SKM-1 (cell line): ENCODE results near the gene MAML3.
"Not testable (repeated sequence)": the region's sequence is repeated elsewhere in the genome, so short reads cannot be mapped to it uniquely, and the experiment has no call there.

Experiments used
- DNase-seq: peaks from one replicate; lab custom pipeline; 2025; ENCODE audit not compliant: unreplicated experiment; lab: John Stamatoyannopoulos, UW

MAML3 gene

DNA sequence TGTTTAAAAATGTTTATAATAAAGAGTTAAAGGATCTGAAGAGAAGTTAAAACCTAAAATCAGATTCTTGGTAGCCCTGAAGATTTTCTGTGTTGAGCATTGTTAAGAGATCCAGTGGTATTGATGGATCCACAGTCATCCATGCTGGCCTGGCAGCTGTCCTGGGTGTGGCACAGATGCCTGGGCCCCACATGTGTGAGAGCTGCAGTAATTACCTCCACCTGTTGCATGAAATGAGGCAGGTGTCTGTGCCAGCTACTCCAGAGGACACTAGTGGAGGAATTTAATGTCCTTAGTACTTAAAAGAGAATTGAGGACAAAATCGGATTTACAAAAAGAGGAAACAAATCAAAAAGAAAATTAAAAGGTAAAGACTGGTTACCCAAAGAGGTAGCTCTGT, 444.3 kb downstream of the MAML3 start:
- DNase-seq: no peak

DNA sequence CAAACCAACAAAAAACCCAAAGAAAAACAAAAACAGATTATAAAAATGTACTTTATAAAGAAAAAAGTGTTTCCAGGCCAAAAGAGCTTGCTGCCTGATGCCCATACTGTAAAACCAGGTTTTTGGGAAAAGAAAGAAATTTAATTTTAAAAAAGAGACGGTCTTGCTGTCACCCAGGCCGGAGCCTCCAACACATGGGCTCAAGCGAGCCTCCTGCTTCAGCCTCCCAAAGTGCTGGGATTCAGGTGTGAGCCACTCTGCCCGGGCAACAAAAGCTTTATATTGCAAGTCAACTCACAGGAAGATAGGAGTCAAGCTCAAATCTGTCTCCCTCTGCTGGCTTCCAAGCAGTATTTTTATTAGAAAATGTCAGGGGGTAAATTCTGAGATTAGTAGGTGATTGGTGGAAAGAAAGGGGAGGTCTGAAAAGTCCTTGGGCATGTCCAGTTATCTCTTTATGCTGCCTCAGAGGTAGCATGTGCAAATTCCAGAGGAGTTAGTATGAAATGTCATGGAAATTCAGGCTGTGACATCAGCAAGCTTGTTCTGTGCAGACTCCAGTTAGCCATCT, 449.0 kb downstream of the MAML3 start:
- peak; percentile 7 for DNase-seq

DNA sequence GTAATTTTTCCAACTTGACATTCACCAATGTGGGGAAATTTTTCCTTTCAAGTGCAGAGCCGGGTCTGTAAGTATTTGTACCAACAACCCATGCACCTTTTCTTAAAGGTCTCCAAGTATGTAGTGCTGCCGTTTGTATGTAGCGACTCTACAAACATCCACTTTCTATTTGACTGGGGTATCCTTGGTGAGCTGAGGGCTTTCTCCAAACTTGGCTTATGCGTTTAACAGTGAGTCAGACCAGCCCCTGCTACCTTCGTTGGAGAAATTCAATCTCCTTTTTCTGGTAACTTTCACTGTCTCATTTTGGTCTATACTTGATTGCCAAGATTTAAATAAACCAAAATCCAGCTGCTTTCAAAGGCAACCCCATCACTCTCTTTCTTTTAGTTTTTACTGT, 453.4 kb downstream of the MAML3 start:
- no peak for DNase-seq

DNA sequence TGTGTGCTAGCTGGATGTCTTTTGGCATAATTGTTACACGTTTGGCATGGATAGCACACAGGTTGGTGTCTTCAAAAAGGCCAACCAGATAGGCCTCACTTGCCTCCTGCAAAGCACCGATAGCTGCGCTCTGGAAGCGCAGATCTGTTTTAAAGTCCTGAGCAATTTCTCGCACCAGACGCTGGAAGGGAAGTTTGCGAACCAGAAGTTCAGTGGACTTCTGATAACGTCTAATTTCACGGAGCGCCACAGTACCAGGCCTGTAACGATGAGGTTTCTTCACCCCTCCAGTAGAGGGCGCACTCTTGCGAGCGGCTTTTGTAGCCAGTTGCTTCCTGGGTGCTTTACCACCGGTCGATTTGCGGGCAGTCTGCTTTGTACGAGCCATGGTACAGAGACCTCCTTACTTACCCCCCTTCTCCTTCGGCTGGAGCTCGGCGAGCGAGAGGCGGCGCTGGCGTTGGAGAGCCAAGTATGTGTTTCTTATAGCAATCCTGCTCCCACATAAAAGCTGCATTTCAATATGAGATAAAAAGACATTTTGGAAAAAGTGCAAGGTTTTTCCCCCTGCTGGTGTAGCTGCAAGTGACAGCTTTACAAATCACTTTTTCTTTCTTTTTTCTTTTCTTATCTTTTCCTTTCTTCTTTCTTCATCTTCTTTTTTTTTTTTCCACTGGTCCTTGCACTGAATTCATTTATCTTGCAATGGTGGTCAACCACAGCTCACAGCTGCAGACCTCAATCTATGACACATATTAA, 455.6 kb downstream of the MAML3 start:
- not testable (repeated sequence) for DNase-seq

DNA sequence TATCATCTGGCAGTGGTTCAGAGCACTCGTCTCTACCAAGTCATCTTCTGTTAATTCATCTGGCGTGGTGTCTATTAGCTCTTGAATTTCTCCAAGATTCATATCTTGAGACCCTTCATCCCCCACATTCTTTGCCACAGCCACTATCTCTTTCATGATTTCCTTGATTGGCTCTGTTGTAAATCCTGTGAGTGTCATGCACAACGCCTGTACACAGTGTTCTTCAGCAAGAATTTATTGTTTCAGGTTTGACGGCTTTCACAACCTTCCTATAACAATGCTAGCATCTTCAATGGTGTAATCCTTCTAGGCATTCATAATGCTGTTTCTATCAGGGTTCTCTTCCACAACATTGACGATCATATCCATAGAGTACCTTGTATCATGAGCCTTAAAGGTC, 457.5 kb downstream of the MAML3 start:
- DNase-seq: no peak

DNA sequence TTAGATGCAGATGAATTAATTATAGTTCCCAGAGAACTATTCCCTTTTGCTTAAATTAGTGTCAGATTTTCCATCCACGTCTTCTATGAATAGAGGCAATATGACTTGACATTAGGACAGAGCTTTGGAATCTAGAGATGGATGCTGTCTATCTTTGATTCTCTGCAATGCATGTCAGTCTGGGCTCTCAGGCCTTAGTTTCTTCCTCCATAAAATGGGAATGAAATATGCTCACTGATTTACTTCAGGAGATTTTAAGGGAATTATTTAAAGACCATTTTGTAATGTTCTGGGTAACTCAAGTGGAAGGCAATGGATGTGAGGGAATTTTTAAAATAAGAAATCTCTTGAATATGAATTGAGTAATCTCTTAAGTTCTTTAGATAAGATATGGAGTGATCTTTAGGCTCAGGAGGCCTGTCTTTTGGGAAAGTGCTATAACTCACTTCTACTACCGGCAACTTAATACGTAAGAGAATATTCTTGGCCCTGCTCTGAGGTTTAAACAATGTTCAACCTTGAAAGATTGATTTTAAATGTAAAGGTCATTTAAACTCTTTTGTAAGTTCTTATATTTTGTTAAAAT, 459.4 kb downstream of the MAML3 start:
- DNase-seq: no peak

DNA sequence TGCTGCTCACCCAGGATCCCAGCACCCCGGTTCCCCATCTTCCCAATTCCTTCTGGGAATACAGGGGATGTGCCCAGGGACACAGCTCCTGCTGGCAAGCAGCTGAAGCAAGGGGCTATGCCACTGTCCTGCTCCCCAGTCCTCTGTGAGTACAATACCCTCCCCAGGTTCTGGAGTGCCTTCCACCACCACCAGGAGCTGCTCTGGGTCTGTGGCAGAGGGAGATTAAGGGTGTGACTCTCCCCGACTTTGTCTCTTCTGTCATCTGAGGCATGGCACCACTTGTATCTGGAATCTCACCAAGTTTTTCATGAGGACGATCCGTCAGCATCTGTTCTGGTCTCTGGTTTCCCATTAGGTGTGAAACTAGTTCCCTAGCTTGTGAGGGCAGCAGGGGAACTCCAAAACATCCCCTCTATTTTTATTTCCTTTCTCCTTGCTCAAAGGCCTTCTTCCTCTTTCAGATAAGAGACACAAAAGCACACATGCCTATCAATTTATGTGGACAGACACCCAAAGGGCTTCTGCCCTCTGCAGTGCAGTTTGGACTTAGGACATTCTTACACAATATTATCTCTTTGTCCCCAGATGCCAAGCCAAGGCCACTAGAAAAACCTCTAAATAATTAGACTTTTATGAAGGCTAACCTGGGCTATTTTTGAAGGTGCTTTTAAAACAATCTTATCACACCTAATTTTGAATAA, 461.5 kb downstream of the MAML3 start:
- peak; percentile 18 for DNase-seq

DNA sequence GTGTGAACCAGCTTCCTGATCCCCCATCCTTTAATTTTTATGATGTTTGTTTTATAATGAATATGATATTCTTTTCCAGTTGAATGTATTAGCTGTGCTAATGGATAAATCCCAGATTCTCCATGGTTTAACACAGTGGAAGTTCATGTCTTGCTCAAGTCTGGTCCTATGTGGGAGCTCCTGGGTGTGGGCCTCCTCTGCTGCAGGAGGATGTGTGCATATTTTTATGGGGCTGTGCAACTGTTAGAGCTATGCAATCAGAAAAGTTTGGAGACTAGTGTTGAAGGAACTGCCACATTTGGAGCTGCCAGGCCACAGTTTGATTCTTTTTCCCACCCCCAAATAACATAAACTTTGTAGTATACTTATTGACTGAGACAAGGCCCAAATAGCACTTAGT, 463.6 kb downstream of the MAML3 start:
- DNase-seq: no peak

DNA sequence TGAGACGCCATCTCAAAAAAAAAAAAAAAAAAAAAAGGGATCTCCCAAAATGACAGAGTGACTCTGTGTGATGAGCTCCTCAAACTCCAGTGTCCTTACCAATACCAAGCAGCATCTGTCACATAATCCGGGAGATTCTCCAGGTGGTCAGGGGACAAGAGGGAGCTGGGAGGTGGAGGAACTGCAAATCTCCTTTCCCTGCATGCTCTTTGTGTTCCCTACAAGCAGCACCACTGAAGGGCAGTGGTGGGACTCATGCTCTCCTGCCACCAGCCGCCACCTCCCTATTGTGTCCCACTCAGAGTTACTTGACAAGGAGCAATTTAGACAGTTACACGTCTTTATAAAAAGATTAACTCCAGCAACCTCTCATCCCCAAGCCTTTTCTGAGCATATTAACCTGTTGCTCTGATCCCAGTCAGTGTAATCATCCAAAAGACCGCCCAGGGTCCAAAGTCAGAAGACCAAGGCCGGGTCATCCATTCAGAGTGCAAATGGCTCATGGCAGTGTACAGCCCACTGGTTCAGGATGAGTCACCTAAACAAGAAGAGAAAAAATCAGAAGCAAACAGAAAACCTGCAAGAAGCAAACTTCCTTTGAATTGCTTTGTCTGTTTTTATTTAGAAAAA, 464.8 kb downstream of the MAML3 start:
- no peak for DNase-seq

DNA sequence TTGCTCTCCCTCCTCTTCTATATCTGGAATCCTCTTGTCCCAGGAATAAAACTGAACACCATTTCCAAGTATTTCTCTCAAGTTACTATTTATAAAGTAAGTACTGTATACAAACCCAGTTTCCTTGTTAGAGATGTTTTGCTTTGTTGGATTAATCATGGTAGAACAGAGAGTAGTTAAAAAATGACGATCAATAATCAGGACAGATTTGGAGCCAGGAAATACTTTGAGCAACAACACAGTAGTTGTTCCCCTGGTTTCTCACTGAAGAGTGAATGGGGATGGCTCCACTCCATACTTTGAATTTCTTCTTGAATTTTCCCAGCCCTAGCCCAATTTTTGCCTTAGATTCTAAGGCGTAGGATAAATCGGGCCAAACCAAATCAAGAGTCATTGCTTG, 467.0 kb downstream of the MAML3 start:
- DNase-seq: no peak

DNA sequence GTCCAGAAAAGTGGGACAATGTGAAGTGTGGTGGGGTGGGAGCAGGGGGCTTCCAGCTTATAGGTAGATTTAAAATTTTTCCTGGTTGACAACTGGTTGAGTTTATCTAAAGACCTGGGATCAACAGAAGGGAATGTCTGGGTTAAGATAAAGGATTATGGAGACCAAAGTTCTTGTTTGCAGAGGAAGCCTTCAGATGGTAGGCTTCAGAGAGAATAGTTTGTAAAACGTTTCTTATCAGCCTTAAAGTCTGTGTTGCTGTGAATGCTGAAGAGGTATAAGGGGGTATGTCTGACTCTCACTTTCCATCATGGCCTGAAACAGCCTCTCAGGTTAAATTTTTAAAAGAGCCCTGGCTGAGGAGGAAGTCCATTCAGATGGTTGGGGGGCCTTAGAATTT, 467.9 kb downstream of the MAML3 start:
- DNase-seq: no peak

DNA sequence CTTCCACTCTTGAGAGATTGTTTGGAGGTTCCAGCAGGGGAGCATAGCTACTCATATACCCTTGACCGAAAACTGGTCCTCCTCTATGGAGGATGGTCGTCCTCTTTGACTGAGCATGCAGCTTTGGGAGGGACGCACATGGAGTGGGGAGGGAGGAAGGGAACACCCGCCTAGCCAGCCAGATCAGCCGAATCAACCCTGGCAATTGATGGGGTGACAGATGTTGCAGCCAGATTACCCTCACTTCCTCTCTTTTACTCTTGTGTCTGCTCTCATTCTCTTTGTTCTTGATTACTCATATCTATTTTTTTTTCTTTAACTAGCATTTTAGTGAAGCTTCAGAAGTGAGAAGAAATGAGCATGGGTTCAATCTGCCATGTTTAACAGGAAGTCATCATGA, 468.8 kb downstream of the MAML3 start:
- DNase-seq: no peak

DNA sequence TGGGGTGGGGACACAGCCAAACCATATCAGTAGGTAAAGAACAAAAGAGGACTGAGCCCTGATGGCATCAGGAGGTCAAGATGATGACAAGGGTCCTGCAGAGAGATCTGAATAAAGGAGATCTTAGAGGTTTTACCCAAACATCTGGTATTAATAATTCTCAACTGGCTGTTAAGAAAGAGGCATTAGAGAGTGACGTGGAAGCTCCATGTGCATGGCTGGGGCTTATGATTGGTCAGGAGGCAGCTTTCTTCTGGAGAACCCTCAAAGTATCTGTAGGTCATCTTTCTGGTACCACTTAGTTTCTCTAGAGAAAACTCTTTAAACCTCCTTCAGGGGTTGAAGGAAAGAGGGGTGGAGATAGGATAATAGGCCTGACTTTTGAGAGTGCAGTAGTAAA, 469.6 kb downstream of the MAML3 start:
- DNase-seq: no peak

DNA sequence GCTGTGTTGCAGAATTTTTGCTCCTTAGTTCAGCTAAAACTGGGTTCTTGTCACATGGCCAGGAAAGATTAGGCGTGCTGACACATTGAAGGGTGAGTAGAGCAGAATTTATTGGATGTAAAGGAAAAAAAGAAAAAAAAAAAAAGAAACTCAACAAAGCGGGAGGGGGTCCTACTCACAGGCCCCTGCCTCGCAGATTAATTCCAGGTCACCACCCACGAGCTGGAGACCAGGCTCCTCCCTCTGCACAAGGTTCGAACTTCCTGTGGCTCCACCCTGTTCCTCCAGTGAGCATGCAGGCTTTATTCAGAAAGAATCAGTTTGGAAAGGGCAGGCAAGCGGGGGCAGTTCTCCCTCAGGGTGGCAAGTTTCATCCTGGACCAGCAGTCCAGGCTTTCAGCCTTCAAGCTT, 471.2 kb downstream of the MAML3 start:
- no peak for DNase-seq

DNA sequence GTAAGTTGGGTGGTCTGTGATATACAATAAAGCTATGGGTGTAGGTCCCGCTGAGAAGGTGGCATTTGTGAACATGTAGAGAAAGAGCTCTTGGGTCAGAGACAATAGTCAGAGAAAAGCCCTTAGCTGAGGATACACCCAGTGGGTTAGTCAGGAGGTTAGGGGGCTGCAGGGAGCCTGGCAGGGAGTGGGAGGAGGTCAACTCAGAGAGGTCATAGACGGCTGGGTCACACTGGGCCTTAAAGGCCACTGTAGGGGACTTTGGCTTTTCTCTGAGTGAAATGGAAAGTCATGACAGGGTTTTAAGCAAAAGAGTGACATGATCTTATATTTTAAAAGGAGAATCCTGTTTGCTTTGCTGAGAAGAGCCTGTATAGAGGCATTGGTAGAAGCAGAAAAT, 471.7 kb downstream of the MAML3 start:
- DNase-seq: no peak

DNA sequence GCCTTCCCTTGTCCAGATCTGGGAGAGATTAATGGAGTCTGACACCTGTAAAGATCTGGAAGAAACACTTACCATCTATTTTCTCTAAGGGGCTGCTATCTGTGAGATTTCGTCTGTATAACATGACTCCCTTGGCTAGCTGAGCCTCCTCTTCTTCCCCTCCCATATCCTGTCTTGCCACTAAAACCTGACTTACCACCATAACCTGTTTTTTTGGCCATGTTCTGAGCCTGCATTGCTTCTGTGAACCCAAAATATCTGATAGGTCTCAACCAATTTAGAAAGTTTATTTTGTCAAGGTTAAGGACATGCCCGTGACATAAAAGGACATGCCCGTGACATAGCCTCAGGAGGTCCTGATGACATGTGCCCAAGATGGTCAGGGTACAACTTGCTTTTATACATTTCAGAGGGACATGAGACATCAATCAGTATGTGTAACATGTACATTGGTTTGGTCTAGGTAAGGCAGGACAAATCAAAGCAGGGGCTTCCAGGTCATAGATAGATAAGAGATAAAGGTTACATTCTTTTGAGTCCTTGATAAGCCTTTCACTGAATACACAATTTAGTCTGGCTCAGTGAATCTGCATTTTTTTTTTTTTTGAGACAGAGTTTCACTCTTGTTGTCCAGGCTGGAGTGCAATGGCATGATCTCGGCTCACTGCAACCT, 476.9 kb downstream of the MAML3 start:
- DNase-seq: no peak

DNA sequence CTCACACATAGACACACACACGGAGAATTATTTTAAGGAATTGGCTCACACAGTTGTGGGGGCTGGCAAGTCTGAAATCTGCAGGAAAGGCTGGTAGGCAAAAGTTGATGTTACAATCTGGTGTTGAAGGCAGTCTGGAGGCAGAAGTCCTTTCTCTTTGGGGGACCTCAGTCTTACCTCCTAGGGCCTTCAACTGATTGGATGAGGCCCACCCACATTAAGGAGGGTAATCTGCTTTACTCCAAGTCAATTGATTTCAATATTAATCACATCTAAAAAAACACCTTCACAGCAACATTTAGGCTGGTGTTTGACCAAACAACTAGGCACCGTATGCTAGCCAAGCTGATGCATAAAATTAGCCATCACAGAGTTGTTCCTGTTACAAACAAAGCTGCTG, 477.6 kb downstream of the MAML3 start:
- DNase-seq: no peak

DNA sequence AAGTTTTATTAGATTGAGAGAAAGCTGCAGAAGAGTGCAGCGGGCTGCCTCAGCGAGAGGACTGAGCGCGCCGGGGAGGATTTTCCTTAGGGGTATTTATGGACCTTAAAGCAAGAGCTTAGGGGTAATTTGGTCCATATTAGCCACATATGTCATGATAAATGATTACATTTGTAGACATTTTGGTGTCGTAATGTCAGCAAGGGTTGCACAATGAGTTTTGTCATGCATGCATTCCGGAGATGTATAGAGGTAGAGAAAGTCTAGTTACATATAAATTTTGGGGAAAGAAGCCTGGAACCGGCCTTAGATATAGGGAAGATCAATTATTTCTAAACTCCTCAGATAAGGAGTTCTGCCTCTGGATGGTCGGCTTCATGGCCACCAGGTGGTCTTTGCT, 478.3 kb downstream of the MAML3 start:
- peak; percentile 67 for DNase-seq

DNA sequence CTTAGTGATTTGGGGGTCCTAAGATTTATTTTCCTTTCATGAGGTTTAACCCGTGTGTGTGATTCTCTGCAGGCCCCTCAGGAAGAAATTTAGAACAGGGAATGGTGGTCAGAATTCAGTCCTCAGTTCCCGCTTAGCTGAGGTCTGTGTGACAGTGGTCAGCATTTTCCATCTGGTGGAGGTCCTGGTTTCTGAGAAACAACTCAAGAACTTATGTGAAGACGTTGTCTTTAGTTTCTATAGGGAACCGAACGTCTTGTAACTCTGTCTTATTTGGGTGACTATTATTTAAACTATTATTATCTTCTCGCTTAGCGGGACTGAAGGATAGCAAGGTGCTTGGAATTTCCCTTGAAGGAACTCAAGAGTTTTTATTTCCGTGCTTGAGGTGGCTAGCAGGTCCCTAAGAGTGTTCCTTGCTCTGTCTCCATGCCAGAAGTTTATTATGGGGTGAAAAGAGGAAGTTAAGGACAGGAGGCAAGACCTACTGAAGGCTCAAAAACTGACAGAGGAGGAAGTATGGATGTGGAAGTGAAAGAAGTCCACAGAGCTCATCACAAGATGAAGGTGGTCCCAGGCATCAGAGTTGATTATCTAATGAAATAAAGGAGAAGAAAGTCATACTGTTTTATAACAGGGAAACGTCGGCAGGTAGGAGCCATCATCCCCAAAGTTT, 479.0 kb downstream of the MAML3 start:
- DNase-seq: peak; percentile 96

DNA sequence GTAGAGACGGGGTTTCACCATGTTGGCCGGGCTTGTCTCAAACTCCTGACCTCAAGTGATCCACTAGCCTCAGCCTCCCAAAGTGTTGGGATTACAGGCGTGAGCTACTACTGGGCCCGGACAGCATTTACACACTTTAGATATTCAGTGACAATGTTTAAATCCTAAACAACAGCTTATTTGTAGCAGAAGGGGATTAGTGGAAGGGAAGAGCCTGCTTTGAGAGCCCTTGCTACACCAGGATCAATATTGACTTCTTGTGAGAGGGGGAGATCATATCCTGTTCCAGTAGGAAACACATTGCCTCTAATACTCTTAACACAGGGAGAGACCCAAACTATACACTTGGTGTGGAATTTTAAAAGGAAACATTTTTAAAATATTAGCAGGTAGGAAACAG, 481.3 kb downstream of the MAML3 start:
- no peak for DNase-seq
